ENCODE measurements around the gene ELMO1. TPM values are rescaled to one million over a fixed set of nuclear protein-coding genes. Genes with fewer than 3 reads are reported as not detected.

The ELMO1 gene
- total and polyA plus RNA-seq, 2 of the 13 experiments (the other 11 are each of a cell fraction or from before 2014, with no cell fraction given) = 0.11 to 0.17 TPM

DNA sequence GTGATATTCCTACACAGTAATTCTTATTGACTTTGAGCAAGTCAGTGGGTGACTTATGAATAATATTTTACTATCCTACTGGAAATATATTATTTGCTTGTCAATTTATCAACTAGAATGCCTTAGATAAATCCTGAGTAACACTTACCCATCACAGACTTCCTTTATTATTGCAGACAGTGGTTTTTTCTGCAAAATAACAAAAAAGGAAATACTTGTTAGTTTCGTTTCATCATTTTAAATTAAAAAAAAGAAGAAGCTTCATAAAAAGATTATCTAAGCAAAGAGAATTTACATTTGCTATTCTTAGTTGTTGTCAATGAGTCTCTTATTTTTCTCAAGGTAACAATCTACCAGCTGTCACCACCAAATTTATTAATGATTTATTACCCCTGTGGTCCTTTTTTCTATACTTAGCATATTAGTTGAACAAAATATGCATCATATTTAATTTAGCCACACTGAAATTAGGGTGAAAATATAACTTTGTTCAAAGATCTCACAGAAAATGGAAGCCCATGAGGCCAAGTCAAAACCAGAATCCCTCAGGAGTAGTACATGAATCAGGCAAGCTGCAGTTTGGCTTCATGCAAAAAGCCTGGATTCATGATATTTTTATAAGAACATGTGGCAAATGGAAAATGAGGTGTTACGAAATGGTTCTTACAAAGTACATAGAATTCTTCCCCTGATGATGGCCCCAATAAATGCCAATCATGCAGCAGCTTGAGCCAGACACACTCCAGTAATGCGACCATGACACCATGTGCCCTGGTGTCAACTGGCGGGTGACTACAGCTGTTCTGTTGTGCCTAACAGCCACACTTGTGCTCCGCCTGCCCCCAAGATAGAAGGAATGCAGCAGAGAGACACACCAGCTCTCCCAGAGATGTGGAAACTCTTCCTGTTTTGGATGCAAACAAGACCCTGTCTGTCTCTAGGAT, 132.6 kb downstream of the ELMO1 start (continued):
- TF ChIP-seq ZNF24 (IDR thresholded peaks at IDR 0.05) (no peak), ZNF549 (CRISPR knock-in tag; IDR thresholded peaks at IDR 0.05) (no peak)

DNA sequence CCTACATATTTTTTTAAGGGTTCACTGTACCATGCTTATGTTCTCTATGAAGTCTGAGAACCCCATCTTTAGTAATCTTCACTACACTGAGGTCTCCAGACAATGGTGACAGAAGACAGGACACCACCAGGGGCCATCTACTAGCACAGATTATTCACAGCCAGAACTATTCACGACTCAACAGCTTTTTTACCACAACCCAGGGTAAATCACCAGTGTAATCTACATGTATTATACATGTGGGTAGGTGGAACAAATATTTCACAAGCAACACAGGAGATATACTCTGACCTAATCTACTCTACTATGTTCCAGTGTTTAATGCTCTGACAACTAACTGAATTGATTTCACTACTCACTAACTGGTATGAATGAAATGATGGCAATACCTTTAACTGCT, 136.1 kb downstream of the ELMO1 start:
- Histone ChIP-seq H2AFZ (ENCODE audit: low read length) (no peak overlapping the region), H3K9ac (ENCODE audit: insufficient read depth, low read depth, low read length) (no peak overlapping the region), H4K20me1 (ENCODE audit: insufficient read depth, low read length) (no peaks in the 10 kb centered on the region), H3K4me1 (ENCODE audit: insufficient read depth, low read length) (no peaks in the 10 kb centered on the region), H3K36me3 (replicated peaks in 1 of 2; ENCODE audit: control insufficient read depth in 1 of 2, insufficient read depth in 2 of 2, low read length in 2 of 2) (no peaks in the 10 kb centered on the region), H3K4me2 (ENCODE audit: low read depth, low read length) (no peak overlapping the region), H3K27ac (ENCODE audit: extremely low read length, insufficient read depth, low read length) (no peak overlapping the region), H3K4me3 (replicated peaks in 1 of 3; ENCODE audit: insufficient read depth in 1 of 3, low read depth in 2 of 3, low read length in 3 of 3) (no peak overlapping the region), H3K27me3 (ENCODE audit: control insufficient read depth in 1 of 2, insufficient read depth in 2 of 2, low read length in 2 of 2) (no peaks in the 10 kb centered on the region), H3K79me2 (ENCODE audit: insufficient read depth, low read length) (no peaks in the 10 kb centered on the region), H3K9me3 (ENCODE audit: low read length) (no peaks in the 10 kb centered on the region)
- FAIRE-seq = no peak
- BruUV-seq (replicated peaks) = no TSS peak
- no peak for DNase-seq (ENCODE audit: low spot score)
- no peak for TF ChIP-seq NFKB2 (CRISPR knock-in tag; IDR thresholded peaks at IDR 0.05; ENCODE audit: borderline replicate concordance)
- no peak for TF ChIP-seq ZNF496 (CRISPR knock-in tag; IDR thresholded peaks at IDR 0.05; ENCODE audit: insufficient replicate concordance)
- TF ChIP-seq TCF7 (IDR thresholded peaks at IDR 0.05; ENCODE audit: low read depth) = no peak
- TF ChIP-seq SSRP1 (CRISPR knock-in tag; IDR thresholded peaks at IDR 0.05) = no peak
- intact Hi-C loops (cut with micrococcal nuclease; ENCODE audit: unreplicated experiment) = no loop called here
- no peak for ATAC-seq
- ChIA-PET POLR2A (no interaction called here), CTCF (ENCODE audit: low intra/inter-chr PET ratio, low total read pairs) (no interaction called here)
- WGBS (ENCODE audit: low lambda C conversion rate) = 0% methylated on average over 1 of the region's 1 CpG
- in situ Hi-C loops (cut with HindIII; ENCODE audit: extremely low pct_ligation_motif_present, low pct_unique_long_range_greater_than_20kb) = no loop called here

DNA sequence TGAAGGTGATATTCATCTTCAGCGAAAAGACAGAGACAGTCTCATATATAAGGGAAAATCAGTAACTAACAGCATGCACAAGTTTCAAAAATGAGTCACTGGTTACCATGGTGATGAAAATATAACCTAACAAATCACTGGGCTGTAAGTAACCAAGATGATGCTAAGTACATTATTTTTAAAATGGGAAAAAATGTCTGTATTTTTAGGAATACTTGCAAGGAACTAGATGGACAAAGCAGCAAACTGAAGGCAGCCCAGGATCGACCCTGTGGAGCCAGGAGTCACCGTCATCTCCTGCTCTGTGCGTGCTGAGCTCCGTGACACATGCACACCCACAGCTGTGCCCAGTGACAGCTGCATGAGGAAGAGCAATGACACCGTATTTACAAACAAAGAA, 137.3 kb downstream of the ELMO1 start:
- in situ Hi-C loops (cut with HindIII; ENCODE audit: extremely low pct_ligation_motif_present, low pct_unique_long_range_greater_than_20kb) (no loop called here), intact Hi-C loops (cut with micrococcal nuclease; ENCODE audit: unreplicated experiment) (no loop called here)
- Histone ChIP-seq H3K27me3 (ENCODE audit: control insufficient read depth in 1 of 2, insufficient read depth in 2 of 2, low read length in 2 of 2) (no peaks in the 10 kb centered on the region), H3K27ac (ENCODE audit: extremely low read length, insufficient read depth, low read length) (no peak overlapping the region), H3K9ac (ENCODE audit: insufficient read depth, low read depth, low read length) (no peak overlapping the region), H3K4me2 (ENCODE audit: low read depth, low read length) (no peak overlapping the region), H3K9me3 (ENCODE audit: low read length) (no peaks in the 10 kb centered on the region), H3K4me1 (ENCODE audit: insufficient read depth, low read length) (no peaks in the 10 kb centered on the region), H3K36me3 (replicated peaks in 1 of 2; ENCODE audit: control insufficient read depth in 1 of 2, insufficient read depth in 2 of 2, low read length in 2 of 2) (no peaks in the 10 kb centered on the region), H3K79me2 (ENCODE audit: insufficient read depth, low read length) (no peaks in the 10 kb centered on the region), H2AFZ (ENCODE audit: low read length) (no peak overlapping the region), H3K4me3 (replicated peaks in 1 of 3; ENCODE audit: insufficient read depth in 1 of 3, low read depth in 2 of 3, low read length in 3 of 3) (no peak overlapping the region), H4K20me1 (ENCODE audit: insufficient read depth, low read length) (no peaks in the 10 kb centered on the region)
- ATAC-seq (no peak), DNase-seq (ENCODE audit: low spot score) (no peak), FAIRE-seq (no peak)
- POLR2A ChIA-PET = no interaction called here
- CTCF ChIA-PET (ENCODE audit: low intra/inter-chr PET ratio, low total read pairs) = no interaction called here
- WGBS (ENCODE audit: low lambda C conversion rate) = 44% methylated on average over 6 of the region's 6 CpGs
- no TSS peak for BruUV-seq (replicated peaks)
- no peak for TF ChIP-seq BRD4 (CRISPR knock-in tag; IDR thresholded peaks at IDR 0.05)
- no peak for TF ChIP-seq RBFOX2 (IDR thresholded peaks at IDR 0.05; ENCODE audit: low read depth, low read length)
- TF ChIP-seq BORCS8-MEF2B (CRISPR knock-in tag; IDR thresholded peaks at IDR 0.05) = no peak
- TF ChIP-seq CBX2 (IDR thresholded peaks at IDR 0.05; ENCODE audit: low read depth, low read length) = no peak
- TF ChIP-seq CBX2 (CRISPR knock-in tag; IDR thresholded peaks at IDR 0.05; ENCODE audit: low read depth) = no peak
- TF ChIP-seq, protein P1, sequence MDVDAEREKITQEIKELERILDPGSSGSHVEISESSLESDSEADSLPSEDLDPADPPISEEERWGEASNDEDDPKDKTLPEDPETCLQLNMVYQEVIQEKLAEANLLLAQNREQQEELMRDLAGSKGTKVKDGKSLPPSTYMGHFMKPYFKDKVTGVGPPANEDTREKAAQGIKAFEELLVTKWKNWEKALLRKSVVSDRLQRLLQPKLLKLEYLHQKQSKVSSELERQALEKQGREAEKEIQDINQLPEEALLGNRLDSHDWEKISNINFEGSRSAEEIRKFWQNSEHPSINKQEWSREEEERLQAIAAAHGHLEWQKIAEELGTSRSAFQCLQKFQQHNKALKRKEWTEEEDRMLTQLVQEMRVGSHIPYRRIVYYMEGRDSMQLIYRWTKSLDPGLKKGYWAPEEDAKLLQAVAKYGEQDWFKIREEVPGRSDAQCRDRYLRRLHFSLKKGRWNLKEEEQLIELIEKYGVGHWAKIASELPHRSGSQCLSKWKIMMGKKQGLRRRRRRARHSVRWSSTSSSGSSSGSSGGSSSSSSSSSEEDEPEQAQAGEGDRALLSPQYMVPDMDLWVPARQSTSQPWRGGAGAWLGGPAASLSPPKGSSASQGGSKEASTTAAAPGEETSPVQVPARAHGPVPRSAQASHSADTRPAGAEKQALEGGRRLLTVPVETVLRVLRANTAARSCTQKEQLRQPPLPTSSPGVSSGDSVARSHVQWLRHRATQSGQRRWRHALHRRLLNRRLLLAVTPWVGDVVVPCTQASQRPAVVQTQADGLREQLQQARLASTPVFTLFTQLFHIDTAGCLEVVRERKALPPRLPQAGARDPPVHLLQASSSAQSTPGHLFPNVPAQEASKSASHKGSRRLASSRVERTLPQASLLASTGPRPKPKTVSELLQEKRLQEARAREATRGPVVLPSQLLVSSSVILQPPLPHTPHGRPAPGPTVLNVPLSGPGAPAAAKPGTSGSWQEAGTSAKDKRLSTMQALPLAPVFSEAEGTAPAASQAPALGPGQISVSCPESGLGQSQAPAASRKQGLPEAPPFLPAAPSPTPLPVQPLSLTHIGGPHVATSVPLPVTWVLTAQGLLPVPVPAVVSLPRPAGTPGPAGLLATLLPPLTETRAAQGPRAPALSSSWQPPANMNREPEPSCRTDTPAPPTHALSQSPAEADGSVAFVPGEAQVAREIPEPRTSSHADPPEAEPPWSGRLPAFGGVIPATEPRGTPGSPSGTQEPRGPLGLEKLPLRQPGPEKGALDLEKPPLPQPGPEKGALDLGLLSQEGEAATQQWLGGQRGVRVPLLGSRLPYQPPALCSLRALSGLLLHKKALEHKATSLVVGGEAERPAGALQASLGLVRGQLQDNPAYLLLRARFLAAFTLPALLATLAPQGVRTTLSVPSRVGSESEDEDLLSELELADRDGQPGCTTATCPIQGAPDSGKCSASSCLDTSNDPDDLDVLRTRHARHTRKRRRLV (CRISPR knock-in tag; IDR thresholded peaks at IDR 0.05) = no peak

All from HepG2 (cell line).